Stomach (tissue), 4 donors: ENCODE measurements around the gene MRPL55.

Experiments
- POLR2A ChIP-seq, 4 donors: fragments of 450-650 bp; IDR thresholded peaks; one replicate each; pipeline ENCODE4 v1.6.1; 2016; ENCODE audit warnings: antibody characterized with exemption in 4 of 4, control low read depth in 2 of 4, mild to moderate bottlenecking in 1 of 4, moderate library complexity in 1 of 4
- POLR2AphosphoS5 ChIP-seq, 3 donors: sonication (generic); formaldehyde crosslinking; IDR thresholded peaks; one replicate each; pipeline ENCODE4 v1.6.1; 2016; ENCODE audit warnings: antibody characterized with exemption in 3 of 3
- TF ChIP-seq, protein P1 (sequence below), 7 experiments: fragments of 450-650 bp in 4 of 7; fragments of 200-600 bp in 3 of 7; sonication (generic) in 3 of 7; IDR thresholded peaks; one replicate each; pipeline ENCODE4 v1.5.1; 2016 to 2019; ENCODE audit warnings: antibody characterized with exemption in 7 of 7, control low read depth in 2 of 7, mild to moderate bottlenecking in 1 of 7

DNA sequence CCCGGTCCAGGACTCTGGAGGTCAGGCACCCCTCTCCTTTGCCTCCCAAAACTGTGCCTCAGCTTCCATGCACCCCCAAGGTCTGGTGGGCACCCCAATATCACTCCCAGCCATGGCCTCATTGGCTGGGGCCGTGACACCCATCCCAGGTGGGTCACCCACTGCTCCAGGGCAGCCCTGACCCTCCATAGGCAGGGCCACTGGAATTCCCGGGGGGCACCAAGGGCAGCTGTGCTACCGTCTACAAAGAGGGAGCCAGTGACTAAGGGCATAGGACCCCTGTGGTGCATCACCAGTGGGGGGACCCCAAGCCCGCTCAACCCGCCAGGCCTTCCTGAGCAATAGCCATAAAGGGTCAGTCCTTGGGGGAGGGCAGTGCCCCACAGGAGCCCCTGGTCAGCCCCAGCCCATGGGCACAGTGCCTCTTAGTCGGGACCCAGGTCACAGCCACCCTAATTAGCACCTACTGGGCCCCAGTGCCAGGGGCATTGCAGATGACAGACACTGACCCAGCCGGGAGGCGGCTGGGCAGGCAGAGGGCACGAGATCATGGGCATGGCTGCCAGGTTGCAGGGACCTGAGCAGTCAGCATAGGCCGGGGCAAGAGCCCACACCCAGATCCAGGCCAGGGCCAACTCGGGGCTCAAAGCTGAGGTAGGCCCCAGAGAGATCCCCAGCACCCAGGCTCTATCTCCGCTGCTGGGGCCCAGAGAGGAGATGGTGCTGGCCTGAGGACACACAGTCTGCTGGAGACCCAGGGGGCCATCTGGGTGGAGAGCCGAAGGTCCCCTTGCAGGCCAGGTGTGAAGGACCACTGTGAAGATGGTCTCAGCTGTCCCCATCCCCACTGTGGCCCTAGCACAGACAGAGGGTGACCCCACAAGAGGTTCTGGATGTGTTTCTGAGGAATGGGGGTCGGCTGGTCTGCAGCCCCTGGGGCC is 45.6 kb downstream of the MRPL55 start:
- TF ChIP-seq POLR2AphosphoS5 (IDR thresholded peaks at IDR 0.05), result no peak
- TF ChIP-seq POLR2A (IDR thresholded peaks at IDR 0.05), result no peak
- TF ChIP-seq, protein P1, sequence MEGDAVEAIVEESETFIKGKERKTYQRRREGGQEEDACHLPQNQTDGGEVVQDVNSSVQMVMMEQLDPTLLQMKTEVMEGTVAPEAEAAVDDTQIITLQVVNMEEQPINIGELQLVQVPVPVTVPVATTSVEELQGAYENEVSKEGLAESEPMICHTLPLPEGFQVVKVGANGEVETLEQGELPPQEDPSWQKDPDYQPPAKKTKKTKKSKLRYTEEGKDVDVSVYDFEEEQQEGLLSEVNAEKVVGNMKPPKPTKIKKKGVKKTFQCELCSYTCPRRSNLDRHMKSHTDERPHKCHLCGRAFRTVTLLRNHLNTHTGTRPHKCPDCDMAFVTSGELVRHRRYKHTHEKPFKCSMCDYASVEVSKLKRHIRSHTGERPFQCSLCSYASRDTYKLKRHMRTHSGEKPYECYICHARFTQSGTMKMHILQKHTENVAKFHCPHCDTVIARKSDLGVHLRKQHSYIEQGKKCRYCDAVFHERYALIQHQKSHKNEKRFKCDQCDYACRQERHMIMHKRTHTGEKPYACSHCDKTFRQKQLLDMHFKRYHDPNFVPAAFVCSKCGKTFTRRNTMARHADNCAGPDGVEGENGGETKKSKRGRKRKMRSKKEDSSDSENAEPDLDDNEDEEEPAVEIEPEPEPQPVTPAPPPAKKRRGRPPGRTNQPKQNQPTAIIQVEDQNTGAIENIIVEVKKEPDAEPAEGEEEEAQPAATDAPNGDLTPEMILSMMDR (IDR thresholded peaks at IDR 0.05), result no peak
